Activated CD4-positive, alpha-beta T cell treated with anti-CD3 and anti-CD28 coated beads for 4 hours (primary cell): ENCODE measurements around the gene SND1.

Source experiments
- DNase-seq, 2 donors: peaks; one replicate each; pipeline ENCODE4 v3.0.0-alpha.2; 2020

The SND1 gene

DNA sequence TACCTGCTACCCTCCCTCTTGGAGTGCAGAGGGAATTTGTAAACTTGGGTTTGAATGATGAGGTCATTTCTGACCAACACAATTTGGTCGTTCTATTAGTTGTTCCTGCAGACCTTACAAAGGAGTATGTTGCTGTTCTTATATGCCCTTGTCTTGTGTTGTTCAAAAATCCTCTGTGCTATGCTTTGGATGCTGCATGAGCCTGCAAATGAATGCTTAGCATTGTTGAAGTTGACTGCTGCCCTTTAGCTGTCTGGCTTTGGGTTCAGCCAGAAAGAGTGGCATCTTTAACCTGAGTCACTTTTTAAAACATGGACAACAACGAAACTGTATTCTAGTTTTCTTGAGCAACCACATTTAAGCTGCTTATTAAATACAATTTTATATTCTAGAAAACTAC lies 80.3 kb downstream of the SND1 start:
- DNase-seq = no peak

- DNase-seq = no peak
These were observed 82.0 kb downstream of the SND1 start for GRCh38 chr7:127733986-127734385.

GRCh38 chr7:127736511-127736910 lies 84.5 kb downstream of the SND1 start:
- DNase-seq = no peak

DNA sequence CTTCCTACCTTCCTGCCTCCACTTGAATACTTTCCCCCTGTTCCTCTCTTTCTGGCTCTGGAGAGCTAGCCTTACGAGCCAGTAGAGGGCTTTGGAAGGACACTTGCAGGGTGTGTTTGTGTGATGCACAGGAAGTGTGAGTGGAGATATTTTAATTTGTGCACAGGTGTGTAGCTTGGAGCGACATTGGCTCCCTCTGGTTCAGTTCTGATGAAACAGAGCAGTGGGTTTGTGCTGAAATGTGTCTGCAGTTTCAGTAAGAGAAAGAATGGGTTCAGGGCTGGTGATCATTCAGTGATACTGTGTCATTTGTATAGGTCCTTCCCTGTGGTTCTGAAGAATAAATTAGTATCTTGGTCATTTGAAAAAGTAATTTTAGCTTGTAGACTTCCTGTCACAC lies 86.9 kb downstream of the SND1 start:
- DNase-seq = no peak

- no peak for DNase-seq
These were observed 89.9 kb downstream of the SND1 start for GRCh38 chr7:127741764-127742375.

DNA sequence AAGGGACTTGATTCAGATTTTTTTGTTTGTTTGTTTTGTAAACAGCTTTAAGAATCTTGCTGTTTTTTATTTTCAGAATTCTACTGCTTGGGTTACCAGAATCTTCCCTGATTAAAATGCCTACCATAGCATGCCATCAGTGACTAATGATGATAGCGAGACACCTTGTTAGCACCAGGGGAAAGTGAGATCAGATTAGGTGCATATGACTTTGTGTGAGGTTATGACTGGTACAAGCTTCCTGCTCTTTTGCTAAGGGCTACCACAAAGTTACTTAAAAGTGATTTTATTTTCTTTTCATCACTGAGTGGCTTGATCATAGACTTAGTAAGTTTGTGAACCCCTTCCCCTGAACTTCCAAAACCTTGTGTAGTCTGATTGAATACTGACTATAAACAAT lies 93.5 kb downstream of the SND1 start:
- DNase-seq = no peak

- no peak for DNase-seq
These were observed 99.1 kb downstream of the SND1 start for GRCh38 chr7:127751062-127751461.

- no peak for DNase-seq
These were observed 99.8 kb downstream of the SND1 start for GRCh38 chr7:127751490-127752448.

GRCh38 chr7:127752829-127753228 lies 100.8 kb downstream of the SND1 start:
- DNase-seq = no peak

- DNase-seq = no peak
These were observed 102.5 kb downstream of the SND1 start for GRCh38 chr7:127754457-127754856.

GRCh38 chr7:127755521-127755920 lies 103.5 kb downstream of the SND1 start:
- no peak for DNase-seq

GRCh38 chr7:127755965-127756364 lies 104.0 kb downstream of the SND1 start:
- no peak for DNase-seq

DNA sequence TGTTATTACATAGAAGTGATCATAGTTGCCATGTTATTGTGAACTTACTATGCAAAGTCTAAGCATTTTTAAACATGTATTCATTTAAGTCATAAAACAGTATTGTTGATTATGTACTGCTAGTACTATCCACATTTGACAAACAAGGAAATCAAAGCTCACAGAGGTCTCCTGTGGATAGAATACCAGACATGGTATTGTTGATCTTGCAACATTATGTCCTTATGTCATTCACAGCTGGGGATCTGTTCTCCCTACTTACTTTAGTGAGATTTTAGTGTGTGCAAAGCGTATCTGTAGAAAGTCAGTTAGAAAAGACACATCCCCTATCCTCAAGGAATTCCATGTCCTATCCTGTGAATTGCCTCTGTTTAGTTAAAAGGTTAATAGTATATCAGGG lies 106.1 kb downstream of the SND1 start:
- no peak for DNase-seq

DNA sequence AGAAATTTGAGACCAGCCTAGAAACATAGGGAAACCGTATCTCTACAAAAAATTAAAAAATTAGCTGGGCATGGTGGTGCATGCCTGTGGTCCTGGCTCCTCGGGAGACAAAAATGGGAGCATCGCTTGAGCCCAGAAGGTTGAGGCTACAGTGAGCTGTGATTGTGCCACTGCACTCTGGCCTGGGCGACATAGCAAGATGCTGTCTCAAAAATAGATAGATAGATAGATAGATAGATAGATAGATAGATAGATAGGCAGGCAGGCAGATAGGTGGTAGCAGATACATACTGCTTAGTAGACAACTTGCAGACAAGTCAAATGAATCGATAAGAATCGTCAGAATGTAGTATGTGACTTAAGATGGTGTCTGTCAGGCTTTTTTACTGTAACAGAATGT lies 106.9 kb downstream of the SND1 start:
- no peak for DNase-seq

DNA sequence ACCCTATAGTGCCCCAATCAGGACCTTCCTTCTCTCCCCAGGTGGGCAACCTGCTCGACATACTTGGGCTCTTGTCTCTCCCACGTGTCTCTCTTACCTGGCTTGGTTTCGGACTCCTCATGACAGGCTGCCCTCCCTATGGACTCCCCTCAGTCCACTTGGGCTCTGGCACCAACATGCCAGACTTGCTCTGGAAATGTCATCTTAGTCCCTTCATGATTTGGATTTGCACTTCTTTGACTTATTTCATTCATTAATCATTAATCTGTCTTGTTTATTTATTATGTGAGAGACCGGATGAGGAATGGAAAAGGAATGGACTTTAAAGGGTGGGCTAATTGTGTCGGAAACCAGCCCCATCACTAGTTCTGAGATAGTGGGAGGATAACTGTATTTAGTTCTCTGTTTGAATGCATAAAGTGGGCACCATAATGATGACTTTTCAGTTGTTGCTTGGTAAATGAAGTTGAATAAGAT lies 108.0 kb downstream of the SND1 start:
- no peak for DNase-seq

GRCh38 chr7:127760436-127761031 lies 108.5 kb downstream of the SND1 start:
- no peak for DNase-seq

DNA sequence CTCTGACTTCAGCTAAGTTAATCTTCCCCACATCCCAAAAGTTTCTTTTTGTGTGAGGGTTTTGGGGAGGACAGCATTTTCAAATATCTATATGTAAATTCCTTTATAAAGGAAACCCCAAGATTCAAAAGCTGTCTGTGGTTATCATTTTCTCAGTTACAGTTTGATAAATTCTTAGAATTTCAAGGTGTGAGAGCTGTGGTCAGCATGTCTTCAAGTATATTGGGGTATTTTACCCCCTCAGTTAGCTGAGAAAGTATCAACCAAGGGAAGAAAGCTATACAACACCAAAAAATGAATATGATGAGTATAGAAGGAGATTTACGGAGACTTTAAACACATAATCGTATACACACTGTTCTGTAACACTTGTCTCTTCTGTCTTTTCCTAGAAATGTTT lies 109.2 kb downstream of the SND1 start:
- no peak for DNase-seq

GRCh38 chr7:127764681-127765080 lies 112.7 kb downstream of the SND1 start:
- DNase-seq = no peak

GRCh38 chr7:127765150-127765549 lies 113.2 kb downstream of the SND1 start:
- DNase-seq = no peak

GRCh38 chr7:127766831-127767459 lies 115.0 kb downstream of the SND1 start:
- DNase-seq = no peak

GRCh38 chr7:127768241-127768640 lies 116.2 kb downstream of the SND1 start:
- DNase-seq = no peak

DNA sequence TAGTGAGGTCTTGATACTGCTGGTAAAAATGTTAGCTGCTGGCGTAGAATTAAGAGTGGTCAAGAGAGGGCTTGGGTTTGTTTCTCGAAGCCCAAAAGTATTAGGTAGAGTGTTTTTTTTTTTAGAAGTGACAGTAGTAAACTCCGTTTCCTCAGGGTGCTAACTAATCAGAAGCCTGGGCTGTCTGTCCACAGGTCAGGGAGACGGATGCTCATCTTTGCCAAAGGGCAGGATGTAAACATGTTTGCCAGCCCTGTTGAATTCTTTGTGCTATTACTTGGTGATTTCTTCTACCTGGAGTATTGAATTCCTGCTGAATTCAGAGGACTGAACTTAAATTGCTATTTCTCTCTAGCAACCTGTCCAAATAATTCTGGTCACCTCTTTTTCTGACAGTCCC lies 117.1 kb downstream of the SND1 start:
- no peak for DNase-seq

- no peak for DNase-seq
These were observed 117.9 kb downstream of the SND1 start for GRCh38 chr7:127769696-127770400.
